GM12878 (cell line): ENCODE measurements around the gene CRMP1. TPM values are rescaled to one million over a fixed set of nuclear protein-coding genes. Genes with fewer than 3 reads are reported as not detected.

Experiments
- ATAC-seq: fragments of 200-7000 bp; cut with Tn5 transposase; 3 replicates; pipeline ENCODE4 v1.9.1; 2020; ENCODE audit warnings: mild to moderate bottlenecking, moderate library complexity
- BruUV-seq: library from RNA; stranded (reverse); fragments of 400-500 nt; replicated peaks from 2 replicates; lab custom pipeline; 2021; lab: Mats Ljungman, UMichigan
- CTCF ChIA-PET: fragments of 300-600 bp; sonication (Branson Sonifier 250); formaldehyde crosslinking; extraction: SDS; loops from one replicate; lab custom pipeline; 2021; ENCODE audit warnings: inconsistent platforms; lab: Yijun Ruan, JAX
- POLR2A ChIA-PET: fragments of 350-600 bp; formaldehyde crosslinking; extraction: SDS; loops from one replicate; lab custom pipeline; 2021; ENCODE audit warnings: inconsistent platforms; lab: Charles Lee
- RAD21 ChIA-PET: fragments of 300-600 bp; sonication (Branson Sonifier 250); formaldehyde crosslinking; loops from one replicate; lab custom pipeline; 2023; ENCODE audit warnings: antibody characterized with exemption; ENCODE audit not compliant: unreplicated experiment; lab: Charles Lee
- SMC1A ChIA-PET: fragments of 300-600 bp; sonication (Branson Sonifier 250); formaldehyde crosslinking; loops from one replicate; lab custom pipeline; 2023; ENCODE audit not compliant: unreplicated experiment, uncharacterized antibody; lab: Charles Lee
- DNase-seq: peaks from one replicate; pipeline ENCODE4 v3.0.0-alpha.2; 2011; ENCODE audit warnings: low read depth, low spot score
- FAIRE-seq: peaks from 3 replicates; lab custom pipeline; 2011; peaks lifted over from hg19 to GRCh38; lab: Jason Lieb, UNC
- H2AFZ ChIP-seq: 2 replicates; pipeline ENCODE4 v1.6.0; 2011; ENCODE audit warnings: low read depth, low read length, control low read depth; ENCODE audit not compliant: control insufficient read depth
- H3K27ac ChIP-seq: 2 replicates; pipeline ENCODE4 v1.5.1; 2011; ENCODE audit warnings: control low read depth; ENCODE audit not compliant: control insufficient read depth, insufficient read depth
- H3K27me3 ChIP-seq, 2 experiments: replicated peaks in 1 of 2; 2 replicates each; pipeline versions ENCODE4 v1.6.0 to v1.6.1; 2011; ENCODE audit warnings: low read length in 1 of 2; ENCODE audit not compliant: control insufficient read depth in 2 of 2, insufficient read depth in 2 of 2
- H3K36me3 ChIP-seq, 2 experiments: 2 replicates each; pipeline ENCODE4 v1.5.1; 2011; ENCODE audit warnings: low read length in 1 of 2; ENCODE audit not compliant: control insufficient read depth in 2 of 2, insufficient read depth in 2 of 2
- H3K4me1 ChIP-seq: 2 replicates; pipeline ENCODE4 v1.6.1; 2011; ENCODE audit warnings: mild to moderate bottlenecking, low read length, moderate library complexity, mixed read lengths; ENCODE audit not compliant: control insufficient read depth, insufficient read depth
- H3K4me2 ChIP-seq: 2 replicates; pipeline ENCODE4 v1.6.0; 2011; ENCODE audit warnings: control low read depth; ENCODE audit not compliant: control insufficient read depth, insufficient read depth
- H3K4me3 ChIP-seq: fragments of 200-600 bp; sonication (generic); 2 replicates; pipeline ENCODE4 v1.5.1; 2016
- H3K79me2 ChIP-seq: 2 replicates; pipeline ENCODE4 v1.6.0; 2011; ENCODE audit warnings: low read length; ENCODE audit not compliant: control insufficient read depth, insufficient read depth
- H3K9ac ChIP-seq: 2 replicates; pipeline ENCODE4 v1.8.0; 2011; ENCODE audit warnings: low read length, control low read depth, mixed read lengths; ENCODE audit not compliant: control insufficient read depth, insufficient read depth
- H3K9me3 ChIP-seq: replicated peaks from 3 replicates; pipeline ENCODE4 v1.5.1; 2011; ENCODE audit warnings: mild to moderate bottlenecking, low read length; ENCODE audit not compliant: control insufficient read depth, insufficient read depth
- H4K20me1 ChIP-seq: 2 replicates; pipeline ENCODE4 v1.6.0; 2011; ENCODE audit not compliant: control insufficient read depth, insufficient read depth
- ATF3 ChIP-seq: IDR thresholded peaks from 2 replicates; pipeline ENCODE4 v1.6.1; 2011; ENCODE audit warnings: low read depth, mild to moderate bottlenecking, low read length, moderate library complexity, borderline replicate concordance; ENCODE audit errors: extremely low read depth
- BCL11A ChIP-seq: IDR thresholded peaks from 2 replicates; pipeline ENCODE4 v1.6.1; 2011; ENCODE audit warnings: low read depth, low read length
- BRCA1 ChIP-seq: IDR thresholded peaks from 2 replicates; pipeline ENCODE4 v1.6.1; 2011; ENCODE audit warnings: low read depth, low read length, improper control_type of control experiment
- E2F4 ChIP-seq: IDR thresholded peaks from 2 replicates; pipeline ENCODE4 v1.6.1; 2012; ENCODE audit warnings: low read depth, low read length, improper control_type of control experiment
- EP300 ChIP-seq, 2 experiments: fragments of 150-350 bp in 1 of 2; IDR thresholded peaks; 2 replicates each; pipeline ENCODE4 v1.6.1; 2011 to 2012; ENCODE audit warnings: low read depth in 2 of 2, low read length in 2 of 2, borderline replicate concordance in 1 of 2, improper control_type of control experiment in 1 of 2, inconsistent platforms in 1 of 2; ENCODE audit not compliant: control insufficient read depth in 1 of 2
- FOS ChIP-seq: IDR thresholded peaks from 3 replicates; pipeline ENCODE4 v1.6.1; 2011; ENCODE audit warnings: borderline replicate concordance; ENCODE audit not compliant: insufficient read length; ENCODE audit errors: extremely low read depth
- HDGF ChIP-seq: fragments of 450-650 bp; IDR thresholded peaks from 2 replicates; pipeline ENCODE4 v1.6.1; 2016; ENCODE audit warnings: antibody characterized with exemption
- IRF5 ChIP-seq: fragments of 450-650 bp; IDR thresholded peaks from 2 replicates; pipeline ENCODE4 v1.6.1; 2017; ENCODE audit warnings: borderline replicate concordance
- NKRF ChIP-seq: fragments of 450-650 bp; conservative IDR thresholded peaks from 2 replicates; pipeline ENCODE4 v1.6.1; 2017; ENCODE audit warnings: mild to moderate bottlenecking, moderate library complexity
- NR2F1 ChIP-seq: fragments of 450-650 bp; conservative IDR thresholded peaks from 2 replicates; pipeline ENCODE4 v1.6.1; 2017; ENCODE audit warnings: mild to moderate bottlenecking
- POU2F2 ChIP-seq: IDR thresholded peaks from 3 replicates; pipeline ENCODE4 v1.6.1; 2011; ENCODE audit warnings: low read depth, mild to moderate bottlenecking, low read length, borderline replicate concordance
- SMC3 ChIP-seq: IDR thresholded peaks from 2 replicates; pipeline ENCODE4 v1.6.1; 2011; ENCODE audit warnings: low read length, improper control_type of control experiment, borderline replicate concordance
- SUZ12 ChIP-seq: fragments of 200-600 bp; sonication (generic); IDR thresholded peaks from one replicate; pipeline ENCODE4 v1.6.1; 2018; ENCODE audit warnings: antibody characterized with exemption, mild to moderate bottlenecking; ENCODE audit not compliant: unreplicated experiment
- WGBS: methylation state at CpG from one replicate; pipeline ENCODE4 v1.1.6; 2016; ENCODE audit warnings: low lambda C conversion rate; ENCODE audit not compliant: insufficient replicate concordance, insufficient coverage; ENCODE audit errors: missing lambda C conversion rate; 5-methylcytosine and 5-hydroxymethylcytosine counted together
- in situ Hi-C: fragments of 300-500 bp; cut with MboI; formaldehyde crosslinking; loops from 9 replicates; pipeline ENCODE4 v1.14.3; 2018; ENCODE audit warnings: mixed read lengths
- intact Hi-C: fragments of 100-400 bp; cut with micrococcal nuclease; formaldehyde crosslinking; loops from one replicate; pipeline ENCODE4 v1.14.2; 2022; ENCODE audit not compliant: unreplicated experiment
- polyA plus RNA-seq, 11 experiments: library from polyadenylated mRNA; depleted of rRNA in 4 of 11; unstranded in 6 of 11; stranded (reverse) in 5 of 11; fragments of >200 nt; fragmentation: Nextera tagmentation in 4 of 11; fragmentation: Illumina TruSeq in 1 of 11; extraction: Ambion mirVana in 4 of 11; extraction: Trizol in 1 of 11; gene quantifications; 1 replicate in 1 of 11; 2 replicates in 10 of 11; pipeline versions ENCODE4 v1.2.1 to v1.2.3, GENCODE V29; 2011 to 2016; ENCODE audit warnings: inconsistent platforms in 2 of 11, missing spikeins in 2 of 11, low read depth in 1 of 11
- total RNA-seq, 4 experiments: library from RNA; depleted of rRNA in 3 of 4; stranded (reverse); fragments of >200 nt in 3 of 4; fragmentation: Illumina TruSeq in 1 of 4; extraction: Trizol in 1 of 4; gene quantifications; 2 replicates each; pipeline versions ENCODE4 v1.2.1 to v1.2.3, GENCODE V29; 2013 to 2021

CRMP1 gene
- total and polyA plus RNA-seq, 10 of the 15 experiments (the other 5 are each of a cell fraction or from before 2014, with no cell fraction given) = 0.03 to 1.4 (median 0.12) TPM; not detected in 2

GRCh38 chr4:5808081-5808741, 84.7 kb downstream of the CRMP1 start:
- no peaks in the 10 kb centered on the region; a peak in 1 of 4 replicates for H3K36me3 ChIP-seq
- in situ Hi-C loops (no loop called here), intact Hi-C loops (no loop called here)
- no peaks in the 10 kb centered on the region; the same call in 2 of the 3 replicates for H3K9me3 ChIP-seq
- H3K27ac ChIP-seq = no peak overlapping the region
- POLR2A ChIA-PET = no interaction called here
- 27% methylated on average over 10 of the region's 10 CpGs for WGBS
- H3K9ac ChIP-seq = no peak overlapping the region
- no peaks in the 10 kb centered on the region for H3K4me1 ChIP-seq
- H3K79me2 ChIP-seq = no peaks in the 10 kb centered on the region
- no peaks in the 10 kb centered on the region for H3K27me3 ChIP-seq
- BruUV-seq = no TSS peak
- no peak overlapping the region for H3K4me2 ChIP-seq
- no peaks in the 10 kb centered on the region for H4K20me1 ChIP-seq
- TF ChIP-seq IRF5 = no peak
- no peak for TF ChIP-seq HDGF
- no peak for TF ChIP-seq NKRF
- TF ChIP-seq POU2F2 = no peak
- TF ChIP-seq E2F4 = no peak
- no peak for TF ChIP-seq SUZ12
- TF ChIP-seq FOS = no peak
- TF ChIP-seq NR2F1 = no peak
- TF ChIP-seq ATF3 = no peak
- no peak for TF ChIP-seq SMC3
- no peak for TF ChIP-seq EP300 (IDR thresholded peaks at IDR 0.05; ENCODE audit: borderline replicate concordance in 1 of 2, control insufficient read depth in 1 of 2, low read depth in 2 of 2, low read length in 2 of 2)
- no peak for TF ChIP-seq BCL11A
- no peak for TF ChIP-seq BRCA1
- TF ChIP-seq, all 136 proteins: peak for 0
- DNase-seq = no peak
- no peak for ATAC-seq
- ChIA-PET CTCF (interaction anchor here (0.8 to 1.0 kb wide), 3 partner anchors 14 to 1271 kb away, joined by 3 read pairs; no protein-coding TSS in a partner anchor), RAD21 (no interaction called here), SMC1A (no interaction called here)
- no peak for FAIRE-seq
- no peak overlapping the region for H2AFZ ChIP-seq
- H3K4me3 ChIP-seq = no peak overlapping the region
